Measurements from ENCODE around the gene NDUFS1. TPM values are rescaled to one million over a fixed set of nuclear protein-coding genes. Genes with fewer than 3 reads are reported as not detected.
"Not testable (repeated sequence)": the region's sequence is repeated elsewhere in the genome, so short reads cannot be mapped to it uniquely, and the experiment has no call there.

The NDUFS1 gene
- 10 to 100 TPM; 74.6 to 96.2 (median 86.0) TPM for total RNA-seq

DNA sequence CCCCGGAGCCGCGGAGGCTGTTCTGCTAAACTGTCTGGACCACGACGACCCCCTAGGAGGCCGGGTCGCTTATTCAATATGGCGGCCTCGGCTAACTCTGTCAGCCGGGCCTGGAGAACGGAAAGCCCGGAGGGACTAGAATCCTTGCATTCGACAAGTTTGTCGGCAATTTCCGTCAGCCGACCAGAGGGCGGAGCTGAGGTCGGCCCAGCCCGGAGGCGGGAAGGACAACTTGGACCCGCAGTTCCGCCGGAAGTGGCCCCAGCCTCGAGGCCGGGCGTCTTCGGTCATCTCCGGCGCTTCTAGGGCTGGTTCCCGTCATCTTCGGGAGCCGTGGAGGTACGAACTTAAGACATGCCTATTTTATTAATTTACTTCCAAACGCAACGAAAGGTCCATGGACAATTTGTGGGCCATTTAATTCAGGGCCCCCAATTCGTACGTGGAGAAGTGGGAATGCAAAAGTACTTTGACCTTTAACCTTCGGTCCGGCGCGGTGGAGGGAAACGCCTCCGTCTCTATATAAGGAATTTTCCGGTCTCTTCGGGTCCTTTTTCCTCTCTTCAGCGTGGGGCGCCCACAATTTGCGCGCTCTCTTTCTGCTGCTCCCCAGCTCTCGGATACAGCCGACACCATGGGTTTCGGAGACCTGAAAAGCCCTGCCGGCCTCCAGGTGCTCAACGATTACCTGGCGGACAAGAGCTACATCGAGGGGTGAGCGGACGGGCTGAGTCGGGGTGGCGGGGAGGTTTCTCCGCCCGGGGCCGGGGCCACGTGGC, at the start of gene NDUFS1, which contains the start of gene EEF1B2:
TSS of gene NDUFS1 (minus strand) at position 99 of the 779 bp plus-strand sequence. CDS start 5,766 bp downstream, outside the sequence.
TSS of gene EEF1B2 (plus strand) at position 550 of the 779 bp plus-strand sequence. CDS start at position 635, 85 bp downstream.
- TF ChIP-seq CTCF (IDR thresholded peaks at IDR 0.05), result no peak
- peak; percentile 95 for ATAC-seq (ENCODE audit: low FRiP score)
- peak; percentile 78 for DNase-seq (ENCODE audit: low spot score)

- DNase-seq (ENCODE audit: low spot score) (no peak), ATAC-seq (ENCODE audit: low FRiP score) (no peak)
- TF ChIP-seq CTCF (IDR thresholded peaks at IDR 0.05), result no peak
Observed at GRCh38 chr2:206208900-206209299, 49.7 kb upstream of the NDUFS1 start.

- ATAC-seq (ENCODE audit: low FRiP score); DNase-seq (ENCODE audit: low spot score): not testable (repeated sequence)
Observed at GRCh38 chr2:206207316-206207715, 48.1 kb upstream of the NDUFS1 start.

- DNase-seq (ENCODE audit: low spot score) (no peak), ATAC-seq (ENCODE audit: low FRiP score) (no peak)
- no peak for TF ChIP-seq CTCF (IDR thresholded peaks at IDR 0.05)
Observed at GRCh38 chr2:206204710-206205109, 45.5 kb upstream of the NDUFS1 start.

GRCh38 chr2:206203331-206203730, 44.1 kb upstream of the NDUFS1 start:
- DNase-seq (ENCODE audit: low spot score), result no peak
- no peak for TF ChIP-seq CTCF (IDR thresholded peaks at IDR 0.05)
- no peak for ATAC-seq (ENCODE audit: low FRiP score)

GRCh38 chr2:206202446-206202845, 43.2 kb upstream of the NDUFS1 start:
- no peak for TF ChIP-seq CTCF (IDR thresholded peaks at IDR 0.05)
- no peak for ATAC-seq (ENCODE audit: low FRiP score)

GRCh38 chr2:206201075-206201848, 42.0 kb upstream of the NDUFS1 start:
- DNase-seq (ENCODE audit: low spot score) (no peak), ATAC-seq (ENCODE audit: low FRiP score) (no peak)
- TF ChIP-seq CTCF (IDR thresholded peaks at IDR 0.05), result no peak

More at GRCh38 chr2:206202446-206202845, 43.2 kb upstream of the NDUFS1 start:
- DNase-seq (ENCODE audit: low spot score), result no peak

All from omental fat pad (tissue), 4 donors.